Vagina (tissue), 2 donors: ENCODE results near the gene MAT2A. TPM values are rescaled to one million over a fixed set of nuclear protein-coding genes. Genes with fewer than 3 reads are reported as not detected.

Source experiments
- DNase-seq, 2 donors: peaks; one replicate each; pipeline ENCODE4 v3.0.0-alpha.2; 2017; ENCODE audit errors: extremely low spot score in 2 of 2
- H3K27ac ChIP-seq: fragments of 200-600 bp; sonication (generic); one replicate; pipeline ENCODE4 v1.5.1; 2019
- H3K27me3 ChIP-seq: fragments of 200-600 bp; sonication (generic); one replicate; pipeline ENCODE4 v1.5.1; 2019
- H3K36me3 ChIP-seq, 2 donors: fragments of 200-600 bp; sonication (generic); one replicate each; pipeline ENCODE4 v1.5.1; 2017 to 2019
- H3K4me1 ChIP-seq: fragments of 200-600 bp; sonication (generic); one replicate; pipeline ENCODE4 v1.5.1; 2019
- H3K4me3 ChIP-seq, 2 donors: fragments of 200-600 bp; sonication (generic); 1 replicate in 1 of 2; 2 replicates in 1 of 2; pipeline ENCODE4 v1.5.1; 2016 to 2019
- H3K9me3 ChIP-seq: fragments of 200-600 bp; sonication (generic); one replicate; pipeline ENCODE4 v1.5.1; 2019
- CTCF ChIP-seq, 3 experiments: fragments of 450-650 bp in 2 of 3; fragments of 200-600 bp in 1 of 3; sonication (generic) in 1 of 3; IDR thresholded peaks; one replicate each; pipeline ENCODE4 v1.5.1; 2017 to 2019; ENCODE audit warnings: antibody characterized with exemption in 3 of 3, mild to moderate bottlenecking in 2 of 3, moderate library complexity in 2 of 3
- POLR2A ChIP-seq, 2 donors: fragments of 450-650 bp; IDR thresholded peaks; one replicate each; pipeline ENCODE4 v1.6.1; 2017; ENCODE audit warnings: antibody characterized with exemption in 2 of 2, mild to moderate bottlenecking in 2 of 2, moderate library complexity in 2 of 2
- POLR2AphosphoS5 ChIP-seq, 2 donors: sonication (generic); formaldehyde crosslinking; IDR thresholded peaks; one replicate each; pipeline ENCODE4 v1.9.0; 2017; ENCODE audit warnings: antibody characterized with exemption in 2 of 2, mild to moderate bottlenecking in 2 of 2, low read depth in 1 of 2; ENCODE audit not compliant: insufficient read depth in 1 of 2
- intact Hi-C: fragments of 100-400 bp; cut with DNase I; formaldehyde crosslinking; loops from one replicate; pipeline ENCODE4 v1.15.1; 2023
- total RNA-seq: library from RNA; depleted of rRNA; stranded (reverse); fragments of >200 nt; gene quantifications from one replicate; pipeline ENCODE4 v1.2.3, GENCODE V29; 2016

The MAT2A gene
- total RNA-seq, 1 donor from 2014 or later, result 177 TPM

GRCh38 chr2:85545780-85546240 lies 6.8 kb downstream of the MAT2A start:
- intact Hi-C loops, result loop anchor here (10.0 kb wide), 1 partner anchor 59 kb away; the partner anchor contains the start of gene TMEM150A
- no peak overlapping the region for H3K27ac ChIP-seq
- DNase-seq, result no peak
- H3K4me3 ChIP-seq, result no peak overlapping the region
- TF ChIP-seq POLR2AphosphoS5 (IDR thresholded peaks at IDR 0.05; ENCODE audit: insufficient read depth in 1 of 2, low read depth in 1 of 2) (no peak), CTCF (IDR thresholded peaks at IDR 0.05) (no peak), POLR2A (IDR thresholded peaks at IDR 0.05) (no peak)
- H3K36me3 ChIP-seq, result peaks cover 0 to 53% of the 10 kb centered on the region in 2 donors
- H3K27me3 ChIP-seq, result no peaks in the 10 kb centered on the region
- peaks cover 39% of the 10 kb centered on the region for H3K4me1 ChIP-seq
- H3K9me3 ChIP-seq, result no peaks in the 10 kb centered on the region

GRCh38 chr2:85547089-85547858 lies 8.3 kb downstream of the MAT2A start:
- Histone ChIP-seq H3K9me3 (no peaks in the 10 kb centered on the region), H3K4me3 (no peak overlapping the region), H3K27me3 (no peaks in the 10 kb centered on the region), H3K36me3 (peaks cover 0 to 48% of the 10 kb centered on the region in 2 donors), H3K4me1 (peaks cover 24% of the 10 kb centered on the region), H3K27ac (no peak overlapping the region)
- DNase-seq, result no peak
- TF ChIP-seq POLR2AphosphoS5 (IDR thresholded peaks at IDR 0.05; ENCODE audit: insufficient read depth in 1 of 2, low read depth in 1 of 2) (no peak), CTCF (IDR thresholded peaks at IDR 0.05) (no peak), POLR2A (IDR thresholded peaks at IDR 0.05) (no peak)
- intact Hi-C loops, result loop anchor here (10.0 kb wide), 1 partner anchor 58 kb away; the partner anchor contains the start of gene TMEM150A

- H3K4me3 ChIP-seq, result no peak overlapping the region
- no peak for DNase-seq
- H3K4me1 ChIP-seq, result peaks cover 16% of the 10 kb centered on the region
- intact Hi-C loops, result loop anchor here (10.0 kb wide), 1 partner anchor 57 kb away; the partner anchor contains the start of gene TMEM150A
- no peaks in the 10 kb centered on the region for H3K27me3 ChIP-seq
- peak overlapping the region; percentile 28 for H3K27ac ChIP-seq
- no peak for TF ChIP-seq POLR2A (IDR thresholded peaks at IDR 0.05)
- TF ChIP-seq CTCF (IDR thresholded peaks at IDR 0.05), result no peak
- no peak for TF ChIP-seq POLR2AphosphoS5 (IDR thresholded peaks at IDR 0.05; ENCODE audit: insufficient read depth in 1 of 2, low read depth in 1 of 2)
- H3K9me3 ChIP-seq, result no peaks in the 10 kb centered on the region
- H3K36me3 ChIP-seq, result peaks cover 0 to 48% of the 10 kb centered on the region in 2 donors
These were observed 9.1 kb downstream of the MAT2A start for GRCh38 chr2:85547859-85548607.

GRCh38 chr2:85548608-85548900 lies 9.6 kb downstream of the MAT2A start:
- peaks cover 0 to 48% of the 10 kb centered on the region in 2 donors for H3K36me3 ChIP-seq
- no peak overlapping the region for H3K4me3 ChIP-seq
- H3K27ac ChIP-seq, result peak overlapping the region; percentile 28
- H3K27me3 ChIP-seq, result no peaks in the 10 kb centered on the region
- no peak for DNase-seq
- peaks cover 11% of the 10 kb centered on the region for H3K4me1 ChIP-seq
- no peak for TF ChIP-seq POLR2A (IDR thresholded peaks at IDR 0.05)
- no peak for TF ChIP-seq CTCF (IDR thresholded peaks at IDR 0.05)
- no peak for TF ChIP-seq POLR2AphosphoS5 (IDR thresholded peaks at IDR 0.05; ENCODE audit: insufficient read depth in 1 of 2, low read depth in 1 of 2)
- no peaks in the 10 kb centered on the region for H3K9me3 ChIP-seq
- intact Hi-C loops, result loop anchor here (10.0 kb wide), 1 partner anchor 56 kb away; the partner anchor contains the start of gene TMEM150A
